Upper lobe of left lung (tissue), 6 donors: Measurements from ENCODE around the gene BLOC1S3. TPM values are rescaled to one million over a fixed set of nuclear protein-coding genes. Genes with fewer than 3 reads are reported as not detected.
A peak's percentile ranks its signal among the peaks of the same experiment; 100 is the strongest.

ENCODE experiments used
- ATAC-seq, 2 donors: fragments of 200-7000 bp; cut with Tn5 transposase; one replicate each; pipeline ENCODE4 v1.9.1; 2022; ENCODE audit warnings: mild to moderate bottlenecking in 2 of 2, moderate library complexity in 2 of 2; ENCODE audit not compliant: low FRiP score in 2 of 2
- DNase-seq, 2 donors: peaks; one replicate each; pipeline ENCODE4 v3.0.0-alpha.2; 2019 to 2020
- H3K27ac ChIP-seq, 4 donors: fragments of 200-600 bp; sonication (generic); one replicate each; pipeline ENCODE4 v1.5.1; 2016 to 2019
- H3K27me3 ChIP-seq, 4 donors: fragments of 200-600 bp; sonication (generic); one replicate each; pipeline ENCODE4 v1.5.1; 2017 to 2019
- H3K36me3 ChIP-seq, 4 donors: fragments of 200-600 bp; sonication (generic); one replicate each; pipeline ENCODE4 v1.5.1; 2016 to 2019
- H3K4me1 ChIP-seq, 4 donors: fragments of 200-600 bp; sonication (generic); one replicate each; pipeline ENCODE4 v1.5.1; 2018 to 2019
- H3K4me3 ChIP-seq, 4 donors: fragments of 200-600 bp; sonication (generic); one replicate each; pipeline ENCODE4 v1.5.1; 2017 to 2019; ENCODE audit warnings: mild to moderate bottlenecking in 2 of 4, moderate library complexity in 1 of 4
- H3K9me3 ChIP-seq, 4 donors: fragments of 200-600 bp; sonication (generic); one replicate each; pipeline ENCODE4 v1.5.1; 2018 to 2019
- CTCF ChIP-seq, 6 experiments: fragments of 450-650 bp in 4 of 6; fragments of 200-600 bp in 2 of 6; sonication (generic) in 2 of 6; IDR thresholded peaks; one replicate each; pipeline ENCODE4 v1.5.1; 2016 to 2019; ENCODE audit warnings: antibody characterized with exemption in 6 of 6
- EP300 ChIP-seq, 4 donors: sonication (generic); formaldehyde crosslinking; IDR thresholded peaks; one replicate each; pipeline ENCODE4 v1.5.1; 2017; ENCODE audit warnings: antibody characterized with exemption in 4 of 4, control low read depth in 2 of 4
- POLR2A ChIP-seq, 4 donors: fragments of 450-650 bp; IDR thresholded peaks; one replicate each; pipeline ENCODE4 v1.5.1; 2016 to 2017; ENCODE audit warnings: antibody characterized with exemption in 4 of 4, mild to moderate bottlenecking in 2 of 4
- POLR2AphosphoS5 ChIP-seq, 2 donors: sonication (generic); formaldehyde crosslinking; IDR thresholded peaks; one replicate each; pipeline ENCODE4 v1.5.1; 2017; ENCODE audit warnings: antibody characterized with exemption in 2 of 2
- WGBS, 2 donors: methylation state at CpG; one replicate each; pipeline ENCODE4 v1.1.5; 2017 to 2018; 5-methylcytosine and 5-hydroxymethylcytosine counted together
- total RNA-seq, 6 donors: library from RNA; depleted of rRNA in 4 of 6; stranded (reverse); fragments of >200 nt in 4 of 6; gene quantifications; one replicate each; pipeline versions ENCODE4 v1.1.0 to v1.2.1, GENCODE V29; 2016 to 2021
- donor health status: DM: no; HTN: no; CAD: no; lungs with moderate emphysema.
- donor health status: DM: no; HTN: yes; CAD: no; lungs with severe emphysema.

BLOC1S3 gene
- total RNA-seq, 6 donors from 2014 or later: 4.7 to 34.6 (median 18.6) TPM

- Histone ChIP-seq H3K9me3 (no peaks in the 10 kb centered on the region), H3K4me1 (peaks cover 0 to 8% (median 2%) of the 10 kb centered on the region in 4 donors), H3K4me3 (no peak overlapping the region), H3K27me3 (no peaks in the 10 kb centered on the region), H3K36me3 (no peaks in the 10 kb centered on the region), H3K27ac (peak overlapping the region in 1 of 4 donors; percentile 2)
- ATAC-seq: peak in 1 of 2 donors; percentile 51
- WGBS, 2 donors: 58 to 60% methylated on average over 1 to 6 of the region's 6 CpGs
- TF ChIP-seq POLR2A (IDR thresholded peaks at IDR 0.05): no peak
- TF ChIP-seq POLR2AphosphoS5 (IDR thresholded peaks at IDR 0.05): no peak
- no peak for TF ChIP-seq CTCF (IDR thresholded peaks at IDR 0.05)
- TF ChIP-seq EP300 (IDR thresholded peaks at IDR 0.05): no peak
- peak in 1 of 2 donors; percentile 37 for DNase-seq
Observed at GRCh38 chr19:45202637-45203036, 24.1 kb downstream of the BLOC1S3 start.

- TF ChIP-seq EP300 (IDR thresholded peaks at IDR 0.05): no peak
- TF ChIP-seq CTCF (IDR thresholded peaks at IDR 0.05): no peak
- TF ChIP-seq POLR2AphosphoS5 (IDR thresholded peaks at IDR 0.05): no peak
- TF ChIP-seq POLR2A (IDR thresholded peaks at IDR 0.05): no peak
- DNase-seq (no peak), ATAC-seq (no peak)
- peaks cover 0 to 8% (median 4%) of the 10 kb centered on the region in 4 donors for H3K4me1 ChIP-seq
- WGBS, 2 donors: 78 to 80% methylated on average over 12 of the region's 12 CpGs
- no peak overlapping the region for H3K4me3 ChIP-seq
- no peak overlapping the region for H3K27ac ChIP-seq
- no peaks in the 10 kb centered on the region for H3K36me3 ChIP-seq
- no peaks in the 10 kb centered on the region for H3K27me3 ChIP-seq
- H3K9me3 ChIP-seq: no peaks in the 10 kb centered on the region
Observed at GRCh38 chr19:45205810-45206209, 27.2 kb downstream of the BLOC1S3 start.

- 90 to 99% methylated on average over 3 of the region's 3 CpGs for WGBS, 2 donors
- Histone ChIP-seq H3K27me3 (no peaks in the 10 kb centered on the region), H3K36me3 (no peaks in the 10 kb centered on the region), H3K27ac (no peak overlapping the region), H3K9me3 (no peaks in the 10 kb centered on the region), H3K4me1 (peaks cover 1 to 8% (median 6%) of the 10 kb centered on the region in 4 donors), H3K4me3 (no peak overlapping the region)
- TF ChIP-seq CTCF (IDR thresholded peaks at IDR 0.05) (no peak), POLR2AphosphoS5 (IDR thresholded peaks at IDR 0.05) (no peak), POLR2A (IDR thresholded peaks at IDR 0.05) (no peak), EP300 (IDR thresholded peaks at IDR 0.05) (no peak)
- DNase-seq: no peak
- ATAC-seq: no peak
Observed at GRCh38 chr19:45206328-45206727, 27.7 kb downstream of the BLOC1S3 start.

- ATAC-seq (peak; percentile 40 to 74), DNase-seq (peak; percentile 55 to 71)
- Histone ChIP-seq H3K27ac (peak overlapping the region; percentile 51 to 72 (median 63)), H3K27me3 (peaks cover 0 to 11% (median 4%) of the 10 kb centered on the region in 4 donors), H3K9me3 (no peaks in the 10 kb centered on the region), H3K36me3 (no peaks in the 10 kb centered on the region), H3K4me1 (peaks cover 11 to 42% (median 20%) of the 10 kb centered on the region in 4 donors), H3K4me3 (no peak overlapping the region)
- no peak for TF ChIP-seq POLR2A (IDR thresholded peaks at IDR 0.05)
- no peak for TF ChIP-seq CTCF (IDR thresholded peaks at IDR 0.05)
- TF ChIP-seq POLR2AphosphoS5 (IDR thresholded peaks at IDR 0.05): peak; percentile 27 to 67
- TF ChIP-seq EP300 (IDR thresholded peaks at IDR 0.05): no peak
- WGBS, 2 donors: 11 to 13% methylated on average over 13 to 16 of the region's 17 CpGs
Observed at GRCh38 chr19:45211751-45212381, 33.3 kb downstream of the BLOC1S3 start.

- Histone ChIP-seq H3K36me3 (no peaks in the 10 kb centered on the region), H3K4me1 (peaks cover 11 to 46% (median 20%) of the 10 kb centered on the region in 4 donors), H3K4me3 (no peak overlapping the region), H3K27me3 (peaks cover 0 to 22% (median 8%) of the 10 kb centered on the region in 4 donors), H3K9me3 (no peaks in the 10 kb centered on the region), H3K27ac (peak overlapping the region in 3 of 4 donors; percentile 51 to 72 (median 71))
- WGBS, 2 donors: 82 to 83% methylated on average over 13 to 23 of the region's 23 CpGs
- TF ChIP-seq EP300 (IDR thresholded peaks at IDR 0.05) (no peak), POLR2A (IDR thresholded peaks at IDR 0.05) (no peak)
- no peak for ATAC-seq
- peak in 1 of 2 donors; percentile 62 for DNase-seq
Observed at GRCh38 chr19:45213031-45213430, 34.4 kb downstream of the BLOC1S3 start.
